Lower leg skin (tissue), 4 donors: ENCODE results near the gene CD274. TPM values are rescaled to one million over a fixed set of nuclear protein-coding genes. Genes with fewer than 3 reads are reported as not detected.

ENCODE experiments used
- DNase-seq, 2 donors: peaks; one replicate each; pipeline ENCODE4 v3.0.0-alpha.2; 2019; ENCODE audit warnings: low spot score in 2 of 2
- H3K4me3 ChIP-seq: fragments of 200-600 bp; sonication (generic); 2 replicates; pipeline ENCODE4 v1.5.1; 2017; ENCODE audit warnings: mild to moderate bottlenecking, low read depth; ENCODE audit not compliant: poor library complexity, severe bottlenecking
- POLR2A ChIP-seq, 2 donors: fragments of 450-650 bp; IDR thresholded peaks; one replicate each; pipeline ENCODE4 v1.6.1; 2016 to 2017; ENCODE audit warnings: antibody characterized with exemption in 2 of 2, mild to moderate bottlenecking in 1 of 2, moderate library complexity in 1 of 2
- WGBS, 2 donors: methylation state at CpG; one replicate each; pipeline ENCODE4 v1.1.5; 2018; 5-methylcytosine and 5-hydroxymethylcytosine counted together
- intact Hi-C: fragments of 100-400 bp; cut with DNase I; formaldehyde crosslinking; loops from one replicate; pipeline ENCODE4 v1.15.0; 2023; ENCODE audit warnings: low total_unique reads
- total RNA-seq, 4 donors: library from RNA; depleted of rRNA; stranded (reverse); fragments of >200 nt; gene quantifications; one replicate each; pipeline ENCODE4 v1.1.0, GENCODE V29; 2016
- TF ChIP-seq, protein P1 (sequence below), 3 donors: fragments of 450-650 bp; IDR thresholded peaks; one replicate each; pipeline ENCODE4 v1.5.1; 2016; ENCODE audit warnings: antibody characterized with exemption in 3 of 3, mild to moderate bottlenecking in 3 of 3, moderate library complexity in 2 of 3

The CD274 gene
- total RNA-seq, 4 donors from 2014 or later = 0.08 to 1.5 (median 0.50) TPM

DNA sequence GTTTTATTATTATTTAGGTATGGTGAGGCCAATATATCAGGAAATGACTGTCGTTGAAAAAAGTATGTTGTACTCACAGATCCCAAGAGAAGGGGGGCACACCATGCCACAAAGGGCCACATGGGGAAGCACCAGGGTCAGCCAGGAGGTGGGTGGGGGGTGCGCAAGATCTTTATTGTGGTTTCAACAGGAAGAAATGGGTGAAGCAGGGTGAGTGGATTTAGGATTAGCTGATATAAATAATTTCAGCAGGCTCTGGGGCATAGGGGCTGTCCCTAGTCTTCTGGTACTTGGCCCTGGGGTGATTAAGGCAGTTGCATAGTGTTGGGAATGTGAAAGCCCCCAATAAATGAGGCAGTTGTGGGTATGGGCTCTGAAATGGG lies 68.6 kb downstream of the CD274 start:
- TF ChIP-seq, protein P1, sequence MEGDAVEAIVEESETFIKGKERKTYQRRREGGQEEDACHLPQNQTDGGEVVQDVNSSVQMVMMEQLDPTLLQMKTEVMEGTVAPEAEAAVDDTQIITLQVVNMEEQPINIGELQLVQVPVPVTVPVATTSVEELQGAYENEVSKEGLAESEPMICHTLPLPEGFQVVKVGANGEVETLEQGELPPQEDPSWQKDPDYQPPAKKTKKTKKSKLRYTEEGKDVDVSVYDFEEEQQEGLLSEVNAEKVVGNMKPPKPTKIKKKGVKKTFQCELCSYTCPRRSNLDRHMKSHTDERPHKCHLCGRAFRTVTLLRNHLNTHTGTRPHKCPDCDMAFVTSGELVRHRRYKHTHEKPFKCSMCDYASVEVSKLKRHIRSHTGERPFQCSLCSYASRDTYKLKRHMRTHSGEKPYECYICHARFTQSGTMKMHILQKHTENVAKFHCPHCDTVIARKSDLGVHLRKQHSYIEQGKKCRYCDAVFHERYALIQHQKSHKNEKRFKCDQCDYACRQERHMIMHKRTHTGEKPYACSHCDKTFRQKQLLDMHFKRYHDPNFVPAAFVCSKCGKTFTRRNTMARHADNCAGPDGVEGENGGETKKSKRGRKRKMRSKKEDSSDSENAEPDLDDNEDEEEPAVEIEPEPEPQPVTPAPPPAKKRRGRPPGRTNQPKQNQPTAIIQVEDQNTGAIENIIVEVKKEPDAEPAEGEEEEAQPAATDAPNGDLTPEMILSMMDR (IDR thresholded peaks at IDR 0.05) = no peak
- TF ChIP-seq POLR2A (IDR thresholded peaks at IDR 0.05) = no peak
- WGBS, 2 donors = 73 to 74% methylated on average over 2 of the region's 2 CpGs
- DNase-seq = no peak
- intact Hi-C loops = no loop called here
- H3K4me3 ChIP-seq = no peak overlapping the region

Other genes with a start within 250 kb of the CD274 start
- not detected for gene INSL4, start 219.1 kb upstream of the CD274 start, total RNA-seq
- gene RLN2, start 145.8 kb upstream of the CD274 start, total RNA-seq = not detected
- under 1 TPM in 1 of 4 donors, not detected in 3; 0.30 TPM for gene RLN1, start 110.7 kb upstream of the CD274 start, total RNA-seq
- gene PLGRKT, start 12.6 kb upstream of the CD274 start, total RNA-seq = 10 to 100 TPM in 2 of 4 donors, 1 to 10 TPM in 2; 6.1 to 15.3 (median 9.1) TPM
- gene PDCD1LG2, start 60.0 kb downstream of the CD274 start, total RNA-seq = 1 to 10 TPM in 2 of 4 donors, under 1 TPM in 1, not detected in 1; 0.63 to 2.5 (median 1.3) TPM
- 10 to 100 TPM; 31.3 to 62.3 (median 37.6) TPM for gene RIC1, start 178.6 kb downstream of the CD274 start, total RNA-seq